ENCODE data around the gene EFCAB7. TPM values are rescaled to one million over a fixed set of nuclear protein-coding genes. Genes with fewer than 3 reads are reported as not detected.
"Not testable (repeated sequence)": the region's sequence is repeated elsewhere in the genome, so short reads cannot be mapped to it uniquely, and the experiment has no call there.

EFCAB7 gene
- total RNA-seq, 4 donors from 2014 or later = 2.2 to 6.8 (median 3.5) TPM

DNA sequence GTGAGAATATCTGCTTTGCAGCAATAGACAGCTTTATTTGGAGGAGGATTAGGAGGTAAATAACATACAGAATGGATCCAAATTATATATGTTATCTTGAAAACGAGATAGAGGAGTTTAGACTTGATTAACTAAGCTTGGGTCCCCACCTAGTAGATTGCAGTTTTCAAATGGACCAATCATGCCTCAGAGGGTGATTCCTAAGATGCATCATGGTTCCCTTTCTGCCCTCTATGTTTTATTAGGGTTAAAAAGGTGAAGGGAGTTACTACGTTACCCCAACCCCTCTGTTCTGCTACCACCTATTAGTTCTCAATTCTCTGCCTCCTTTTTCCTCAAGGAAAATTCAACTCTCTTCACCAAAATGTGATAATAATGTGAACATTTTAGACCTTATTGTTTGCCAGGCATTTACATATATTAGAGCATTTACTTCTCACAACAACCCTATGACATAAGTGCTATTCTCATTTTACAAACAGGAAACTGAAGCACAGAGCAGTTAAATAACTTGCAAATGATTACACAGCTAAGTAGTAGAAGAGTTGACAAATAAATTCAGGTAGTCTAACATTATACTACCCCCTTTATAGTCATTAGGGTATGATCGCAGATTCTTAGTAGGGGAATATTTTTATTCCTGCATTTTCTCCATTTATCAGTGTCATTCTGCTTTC lies 46.5 kb downstream of the EFCAB7 start:
- Histone ChIP-seq H3K4me3 (no peak overlapping the region), H3K4me1 (peaks cover 0 to 3% of the 10 kb centered on the region in 2 donors), H3K27ac (no peak overlapping the region), H3K27me3 (no peaks in the 10 kb centered on the region), H3K9me3 (no peaks in the 10 kb centered on the region), H3K36me3 (no peaks in the 10 kb centered on the region)
- DNase-seq = no peak
- TF ChIP-seq POLR2A (IDR thresholded peaks at IDR 0.05) = no peak
- TF ChIP-seq, protein P1, sequence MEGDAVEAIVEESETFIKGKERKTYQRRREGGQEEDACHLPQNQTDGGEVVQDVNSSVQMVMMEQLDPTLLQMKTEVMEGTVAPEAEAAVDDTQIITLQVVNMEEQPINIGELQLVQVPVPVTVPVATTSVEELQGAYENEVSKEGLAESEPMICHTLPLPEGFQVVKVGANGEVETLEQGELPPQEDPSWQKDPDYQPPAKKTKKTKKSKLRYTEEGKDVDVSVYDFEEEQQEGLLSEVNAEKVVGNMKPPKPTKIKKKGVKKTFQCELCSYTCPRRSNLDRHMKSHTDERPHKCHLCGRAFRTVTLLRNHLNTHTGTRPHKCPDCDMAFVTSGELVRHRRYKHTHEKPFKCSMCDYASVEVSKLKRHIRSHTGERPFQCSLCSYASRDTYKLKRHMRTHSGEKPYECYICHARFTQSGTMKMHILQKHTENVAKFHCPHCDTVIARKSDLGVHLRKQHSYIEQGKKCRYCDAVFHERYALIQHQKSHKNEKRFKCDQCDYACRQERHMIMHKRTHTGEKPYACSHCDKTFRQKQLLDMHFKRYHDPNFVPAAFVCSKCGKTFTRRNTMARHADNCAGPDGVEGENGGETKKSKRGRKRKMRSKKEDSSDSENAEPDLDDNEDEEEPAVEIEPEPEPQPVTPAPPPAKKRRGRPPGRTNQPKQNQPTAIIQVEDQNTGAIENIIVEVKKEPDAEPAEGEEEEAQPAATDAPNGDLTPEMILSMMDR (IDR thresholded peaks at IDR 0.05 in 4 of 5, conservative IDR thresholded peaks at IDR 0.05 in 1 of 5) = no peak
- intact Hi-C loops (cut with DNase I; ENCODE audit: low total_unique reads) = no loop called here
- no peak for ATAC-seq
- in situ Hi-C loops (cut with MboI; ENCODE audit: low sequenced_read_pairs in 4 of 4) = loop anchor here in 1 of 4 donors (10.0 kb wide), 1 partner anchor 55 kb away; no protein-coding TSS in a partner anchor

- H3K9me3 ChIP-seq; H3K4me1 ChIP-seq; H3K36me3 ChIP-seq; H3K27me3 ChIP-seq; ATAC-seq; H3K27ac ChIP-seq; intact Hi-C loops (cut with DNase I; ENCODE audit: low total_unique reads); DNase-seq; H3K4me3 ChIP-seq: not testable (repeated sequence)
- in situ Hi-C loops (cut with MboI; ENCODE audit: low sequenced_read_pairs in 4 of 4) = loop anchor here in 1 of 4 donors (10.0 kb wide), 1 partner anchor 52 kb away; no protein-coding TSS in a partner anchor
Measured at GRCh38 chr1:63572686-63573085, 49.4 kb downstream of the EFCAB7 start.

GRCh38 chr1:63574203-63574796 lies 51.0 kb downstream of the EFCAB7 start:
- not testable (repeated sequence) for H3K4me1 ChIP-seq, H3K36me3 ChIP-seq, DNase-seq, H3K27me3 ChIP-seq, ATAC-seq, H3K27ac ChIP-seq, H3K4me3 ChIP-seq, H3K9me3 ChIP-seq
- in situ Hi-C loops (cut with MboI; ENCODE audit: low sequenced_read_pairs in 4 of 4) = loop anchor here in 1 of 4 donors (10.0 kb wide), 1 partner anchor 51 kb away; no protein-coding TSS in a partner anchor
- intact Hi-C loops (cut with DNase I; ENCODE audit: low total_unique reads) = loop anchor here (2.0 kb wide), 1 partner anchor 49 kb away; no protein-coding TSS in a partner anchor

GRCh38 chr1:63575340-63575826 lies 52.1 kb downstream of the EFCAB7 start:
- TF ChIP-seq, protein P1 (IDR thresholded peaks at IDR 0.05 in 4 of 5, conservative IDR thresholded peaks at IDR 0.05 in 1 of 5) = peak; percentile 71 to 92 (median 82)
- no peak for TF ChIP-seq POLR2A (IDR thresholded peaks at IDR 0.05)
- Histone ChIP-seq H3K27me3 (no peaks in the 10 kb centered on the region), H3K4me1 (peaks cover 0 to 5% of the 10 kb centered on the region in 2 donors), H3K36me3 (no peaks in the 10 kb centered on the region), H3K4me3 (no peak overlapping the region), H3K9me3 (no peaks in the 10 kb centered on the region), H3K27ac (peak overlapping the region in 1 of 4 donors; percentile 33)
- in situ Hi-C loops (cut with MboI; ENCODE audit: low sequenced_read_pairs in 4 of 4) (loop anchor here in 2 of 4 donors (5.0 to 10.0 kb wide), 2 partner anchors 47 to 49 kb away; no protein-coding TSS in a partner anchor), intact Hi-C loops (cut with DNase I; ENCODE audit: low total_unique reads) (loop anchor here (2.0 to 5.0 kb wide), 3 partner anchors 37 to 672 kb away; no protein-coding TSS in a partner anchor)
- DNase-seq (no peak), ATAC-seq (peak; percentile 89 to 94)

DNA sequence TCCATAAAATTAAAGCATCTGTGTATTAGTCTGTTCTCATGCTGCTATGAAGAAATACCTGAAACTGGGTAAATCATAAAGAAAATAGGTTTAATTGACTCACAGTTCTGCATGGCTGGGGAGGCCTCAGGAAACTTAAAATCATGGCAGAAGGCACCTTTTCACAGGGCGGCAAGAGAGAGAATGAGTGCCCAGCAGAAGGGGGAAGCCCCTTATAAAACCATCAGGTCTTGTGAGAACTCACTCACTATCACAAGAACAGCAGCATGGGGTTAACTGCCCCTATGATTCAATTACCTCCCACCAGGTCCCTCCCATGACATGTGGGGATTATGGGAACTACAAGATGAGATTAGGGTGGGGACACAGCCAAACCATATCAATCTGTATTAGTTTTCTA lies 63.0 kb downstream of the EFCAB7 start:
- ATAC-seq = not testable (repeated sequence)

DNA sequence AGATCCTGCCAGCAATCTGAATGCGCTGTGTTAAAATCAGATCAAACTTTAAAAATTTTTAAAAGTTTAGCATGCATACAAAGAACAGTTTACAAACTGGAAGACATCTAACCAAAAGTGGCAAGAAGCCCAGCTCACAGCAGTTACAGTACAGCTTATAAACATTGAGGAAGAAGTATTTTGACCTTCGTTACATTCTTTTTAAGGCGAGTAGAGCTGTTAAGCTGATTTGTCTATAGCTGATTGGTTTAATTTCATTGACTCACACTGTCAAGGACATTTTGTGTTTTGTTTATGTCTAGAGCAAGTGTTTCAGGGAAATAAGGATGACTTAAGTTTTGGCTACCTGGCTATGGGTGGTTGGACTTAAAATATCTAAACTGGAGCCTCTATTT lies 66.8 kb downstream of the EFCAB7 start:
- DNase-seq = no peak

More for the DNA sequence above, 63.0 kb downstream of the EFCAB7 start:
- DNase-seq; intact Hi-C loops (cut with DNase I; ENCODE audit: low total_unique reads); in situ Hi-C loops (cut with MboI; ENCODE audit: low sequenced_read_pairs in 4 of 4); H3K4me3 ChIP-seq; H3K27me3 ChIP-seq; H3K36me3 ChIP-seq; H3K27ac ChIP-seq; H3K9me3 ChIP-seq: not testable (repeated sequence)
- peaks cover 16% of the 10 kb centered on the region in 2 donors for H3K4me1 ChIP-seq

More for the DNA sequence above, 66.8 kb downstream of the EFCAB7 start:
- intact Hi-C loops (cut with DNase I; ENCODE audit: low total_unique reads) = loop anchor here (5.0 kb wide), 1 partner anchor 223 kb away; the partner anchor contains the start of gene ALG6
- TF ChIP-seq, protein P1 (IDR thresholded peaks at IDR 0.05 in 4 of 5, conservative IDR thresholded peaks at IDR 0.05 in 1 of 5) = no peak
- TF ChIP-seq POLR2A (IDR thresholded peaks at IDR 0.05) = no peak
- Histone ChIP-seq H3K4me3 (no peak overlapping the region), H3K36me3 (no peaks in the 10 kb centered on the region), H3K27me3 (no peaks in the 10 kb centered on the region), H3K4me1 (peaks cover 26 to 34% of the 10 kb centered on the region in 2 donors), H3K27ac (peak overlapping the region; percentile 91 to 99 (median 96)), H3K9me3 (no peaks in the 10 kb centered on the region)
- in situ Hi-C loops (cut with MboI; ENCODE audit: low sequenced_read_pairs in 4 of 4) = no loop called here
- ATAC-seq = no peak

Data from gastrocnemius medialis (tissue), 4 donors.